Measurements from ENCODE around the gene EBF4.
A peak's percentile ranks its signal among the peaks of the same experiment; 100 is the strongest.

The EBF4 gene
- 5.6 to 8.7 reads per million in 2 donors for total RNA-seq

GRCh38 chr20:2692036-2692885, at the start of gene EBF4:
Gene EBF4 (plus strand): TSS chr20:2692780. CDS start chr20:2693646, 866 bp downstream.
- peak; percentile 34 for DNase-seq

- DNase-seq, result no peak
Observed at GRCh38 chr20:2643708-2644107, 48.9 kb upstream of the EBF4 start.

DNA sequence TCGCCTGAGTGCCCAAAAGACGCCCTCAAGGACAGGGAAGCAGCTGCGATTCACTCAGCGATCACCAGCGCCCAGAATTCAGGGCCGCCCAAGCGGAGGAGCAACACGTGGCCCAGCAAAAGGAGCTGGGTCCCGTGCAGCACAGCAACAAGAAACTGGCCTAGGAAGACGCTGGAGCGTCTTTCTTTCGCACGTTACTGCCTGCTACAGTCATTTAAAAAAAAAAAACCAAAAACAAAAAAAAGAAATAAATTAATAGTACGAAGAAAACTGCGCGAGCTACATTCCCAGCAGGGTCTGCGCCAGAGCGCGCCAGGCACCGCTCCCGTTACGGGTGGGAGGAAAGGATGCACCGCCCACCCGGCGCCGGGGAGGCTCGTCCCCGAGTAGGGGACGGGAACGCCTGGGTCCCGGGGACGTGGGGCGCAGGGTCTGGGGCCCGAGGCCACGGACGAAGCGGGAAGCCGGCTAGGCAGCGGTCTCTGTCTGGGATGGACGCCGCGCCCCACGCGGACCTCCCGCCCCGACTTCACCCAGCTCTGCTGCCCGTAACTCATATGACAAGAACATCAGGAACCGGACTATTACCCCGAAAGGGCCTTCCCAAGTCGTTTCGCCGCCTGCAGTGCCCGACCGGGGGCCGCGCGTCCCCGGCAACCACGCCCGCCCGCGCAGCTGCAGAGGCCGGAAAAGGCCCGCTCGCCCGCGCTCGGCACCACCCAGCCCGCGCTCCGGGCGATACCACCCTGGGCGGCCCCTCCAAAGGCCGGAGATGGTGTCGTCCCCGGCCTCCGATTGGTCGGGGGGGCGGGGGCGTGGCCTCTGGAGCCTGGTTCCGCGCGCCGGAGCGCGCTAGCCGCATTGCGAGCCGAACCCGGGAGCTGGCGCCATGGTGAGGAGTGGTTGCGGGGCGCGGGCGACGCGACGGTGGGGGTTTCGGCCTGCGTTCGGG, 40.5 kb upstream of the EBF4 start, which contains the start of gene NOP56:
TSS of gene NOP56 (plus strand) at position 861 of the 952 bp plus-strand sequence. CDS start at position 890, 29 bp downstream.
- DNase-seq, result peak; percentile 94

- no peak for DNase-seq
Observed at GRCh38 chr20:2652724-2653555, 39.6 kb upstream of the EBF4 start.

GRCh38 chr20:2653556-2654383, 38.8 kb upstream of the EBF4 start:
- no peak for DNase-seq

DNA sequence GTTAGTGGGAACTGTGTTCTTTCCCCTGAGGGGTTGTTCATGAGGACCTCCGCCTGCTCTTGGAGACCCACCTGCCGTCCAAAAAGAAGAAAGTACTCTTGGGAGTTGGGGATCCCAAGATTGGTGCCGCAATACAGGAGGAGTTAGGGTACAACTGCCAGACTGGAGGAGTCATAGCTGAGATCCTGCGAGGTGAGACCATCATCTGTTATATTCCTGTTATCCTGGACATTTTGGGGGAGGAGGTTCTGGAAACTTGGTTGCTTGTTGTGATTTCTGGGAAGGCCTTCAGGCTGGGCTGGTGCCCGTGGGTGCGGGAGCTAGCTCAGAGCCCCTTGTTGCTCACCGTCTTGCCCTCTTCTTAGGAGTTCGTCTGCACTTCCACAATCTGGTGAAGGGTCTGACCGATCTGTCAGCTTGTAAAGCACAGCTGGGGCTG, 38.2 kb upstream of the EBF4 start:
- no peak for DNase-seq

DNA sequence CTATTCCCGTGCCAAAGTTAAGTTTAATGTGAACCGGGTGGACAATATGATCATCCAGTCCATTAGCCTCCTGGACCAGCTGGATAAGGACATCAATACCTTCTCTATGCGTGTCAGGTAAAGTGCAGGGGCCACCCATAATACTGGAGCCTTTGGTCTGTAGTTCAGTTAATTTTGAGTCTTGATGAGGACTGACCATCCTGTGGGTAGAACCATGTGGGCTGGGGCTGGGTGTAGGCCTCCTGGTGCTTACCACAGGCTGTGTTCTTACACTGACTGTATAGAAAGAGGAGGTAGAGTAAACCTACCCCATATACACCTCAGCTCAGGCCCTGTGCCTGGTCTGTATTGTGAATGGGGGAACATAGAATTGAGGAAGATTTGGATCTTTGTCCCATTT, 37.7 kb upstream of the EBF4 start:
- no peak for DNase-seq

DNA sequence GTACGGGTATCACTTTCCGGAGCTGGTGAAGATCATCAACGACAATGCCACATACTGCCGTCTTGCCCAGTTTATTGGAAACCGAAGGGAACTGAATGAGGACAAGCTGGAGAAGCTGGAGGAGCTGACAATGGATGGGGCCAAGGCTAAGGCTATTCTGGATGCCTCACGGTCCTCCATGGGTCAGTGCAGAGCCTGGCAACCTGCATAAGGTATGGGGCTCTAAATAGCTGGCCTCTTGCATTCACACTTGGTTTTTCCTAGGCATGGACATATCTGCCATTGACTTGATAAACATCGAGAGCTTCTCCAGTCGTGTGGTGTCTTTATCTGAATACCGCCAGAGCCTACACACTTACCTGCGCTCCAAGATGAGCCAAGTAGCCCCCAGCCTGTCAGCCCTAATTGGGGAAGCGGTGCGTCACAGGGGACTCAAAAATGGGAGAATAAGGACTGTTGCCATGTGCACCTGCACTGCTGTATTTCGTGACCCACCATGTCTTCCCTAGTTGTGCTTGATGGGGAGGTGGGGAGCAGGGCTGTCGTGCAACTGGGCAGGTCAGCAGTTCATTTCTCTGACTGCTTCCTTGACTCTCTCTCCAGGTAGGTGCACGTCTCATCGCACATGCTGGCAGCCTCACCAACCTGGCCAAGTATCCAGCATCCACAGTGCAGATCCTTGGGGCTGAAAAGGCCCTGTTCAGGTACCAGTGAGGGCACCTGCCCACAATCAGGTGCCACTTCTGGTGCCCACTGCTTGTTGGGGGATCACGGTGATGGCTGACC, 37.1 kb upstream of the EBF4 start:
- no peak for DNase-seq

DNA sequence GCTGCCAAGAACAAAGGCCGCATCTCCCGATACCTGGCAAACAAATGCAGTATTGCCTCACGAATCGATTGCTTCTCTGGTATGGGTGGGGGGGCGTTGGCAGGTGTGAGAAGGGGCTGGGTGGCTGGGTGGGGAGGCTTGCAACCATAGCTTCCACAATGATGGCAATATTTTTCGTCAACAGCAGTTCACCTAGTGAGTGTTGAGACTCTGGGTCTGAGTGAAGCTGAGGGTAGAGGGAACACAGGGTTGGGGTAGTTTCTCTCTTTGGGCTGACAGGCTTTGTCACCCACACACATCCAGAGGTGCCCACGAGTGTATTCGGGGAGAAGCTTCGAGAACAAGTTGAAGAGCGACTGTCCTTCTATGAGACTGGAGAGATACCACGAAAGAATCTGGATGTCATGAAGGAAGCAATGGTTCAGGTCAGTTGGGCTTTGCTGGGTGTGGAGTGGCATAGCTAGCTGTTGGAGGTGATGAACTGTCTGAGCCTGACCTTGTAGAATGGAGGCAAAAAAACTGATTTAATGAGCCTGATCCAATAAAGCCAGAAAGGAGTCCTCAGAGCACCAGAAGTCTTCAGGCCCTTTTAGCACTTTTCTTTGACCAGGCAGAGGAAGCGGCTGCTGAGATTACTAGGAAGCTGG, 36.0 kb upstream of the EBF4 start:
- DNase-seq, result no peak

GRCh38 chr20:2657241-2657640, 35.3 kb upstream of the EBF4 start:
- DNase-seq, result no peak

DNA sequence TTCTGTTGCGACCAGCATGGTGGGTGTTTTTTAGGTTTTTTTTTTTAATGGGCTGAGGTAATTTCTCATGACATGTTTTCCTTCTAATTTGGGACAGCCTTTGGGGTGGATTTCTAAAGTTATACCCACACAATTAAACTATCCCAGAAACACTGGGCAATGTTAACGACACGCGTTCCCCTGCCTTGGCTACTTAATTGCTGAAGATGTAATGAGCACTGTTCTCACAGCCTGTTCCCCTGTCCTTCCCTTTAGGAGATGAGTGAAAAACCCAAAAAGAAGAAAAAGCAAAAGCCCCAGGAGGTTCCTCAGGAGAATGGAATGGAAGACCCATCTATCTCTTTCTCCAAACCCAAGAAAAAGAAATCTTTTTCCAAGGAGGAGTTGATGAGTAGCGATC, 34.9 kb upstream of the EBF4 start:
- DNase-seq, result no peak

DNA sequence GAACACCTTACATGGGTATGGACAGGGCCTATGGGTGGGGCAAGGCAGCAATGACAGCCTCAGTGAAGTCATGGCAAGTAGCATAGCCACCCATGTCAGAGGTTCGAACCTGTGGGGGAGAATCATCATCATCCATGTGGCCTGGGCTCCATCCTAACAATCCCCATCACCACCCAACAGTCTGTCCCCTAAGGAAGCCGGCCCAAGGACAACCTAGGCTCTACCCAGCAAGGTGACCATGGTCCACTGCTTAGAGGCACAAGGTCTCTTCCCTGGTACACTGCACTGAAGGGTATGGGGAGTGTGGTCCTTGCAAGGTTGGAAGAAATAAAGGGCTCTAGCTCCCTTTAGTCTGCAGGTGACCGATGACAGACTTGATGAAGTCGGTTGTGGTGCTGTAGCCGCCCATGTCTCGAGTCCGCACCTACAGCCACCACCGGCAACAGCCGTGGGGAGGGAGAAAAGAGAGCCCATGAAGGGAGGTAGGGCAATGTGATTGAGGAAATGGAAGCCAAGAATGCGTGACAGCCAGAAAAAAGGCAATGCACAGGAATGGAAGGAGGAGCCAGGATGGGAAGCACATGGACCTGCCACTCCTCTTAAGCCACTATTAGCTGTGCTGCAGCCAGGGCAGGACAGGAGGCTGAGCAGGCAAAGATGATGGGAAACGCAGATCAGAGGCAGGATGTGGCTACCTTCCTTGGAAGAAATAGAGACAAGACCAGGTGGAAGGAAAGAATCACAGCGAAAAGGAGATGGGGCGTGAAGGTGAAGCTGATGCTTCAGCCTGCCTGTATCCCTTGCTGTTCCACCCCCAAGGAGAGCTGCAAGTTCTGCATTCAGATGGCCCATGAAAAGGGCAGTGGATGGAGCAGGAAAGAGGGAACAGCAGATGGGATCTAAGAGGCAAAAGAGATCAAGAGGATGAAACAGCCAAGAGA, 33.9 kb upstream of the EBF4 start:
- no peak for DNase-seq

- DNase-seq, result no peak
Observed at GRCh38 chr20:2659547-2659946, 33.0 kb upstream of the EBF4 start.

DNA sequence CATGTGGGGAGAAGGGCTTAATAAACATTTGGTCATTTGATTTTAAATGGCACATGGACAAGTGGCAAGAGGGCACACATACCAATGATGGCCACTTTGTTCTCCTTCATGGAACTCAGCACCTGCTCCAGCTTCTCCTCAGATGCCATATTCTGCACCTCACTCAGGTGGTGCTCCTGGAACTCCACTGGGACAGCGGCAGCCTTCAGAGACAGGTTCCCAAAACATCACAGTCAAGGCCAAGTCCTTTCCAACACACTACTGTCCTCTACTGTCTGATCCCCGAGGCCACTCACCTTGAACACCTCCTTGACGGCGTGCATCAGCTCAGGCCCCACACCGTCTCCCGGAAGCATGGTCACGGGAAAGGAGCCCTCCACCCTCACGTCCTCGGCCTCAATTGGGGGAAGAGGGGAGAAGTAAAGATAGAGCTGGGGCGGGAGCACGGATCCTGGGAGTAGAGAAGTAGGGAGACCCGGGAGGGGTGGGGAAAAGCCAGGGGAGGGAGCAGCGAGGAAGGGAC, 29.2 kb upstream of the EBF4 start:
- no peak for DNase-seq

DNA sequence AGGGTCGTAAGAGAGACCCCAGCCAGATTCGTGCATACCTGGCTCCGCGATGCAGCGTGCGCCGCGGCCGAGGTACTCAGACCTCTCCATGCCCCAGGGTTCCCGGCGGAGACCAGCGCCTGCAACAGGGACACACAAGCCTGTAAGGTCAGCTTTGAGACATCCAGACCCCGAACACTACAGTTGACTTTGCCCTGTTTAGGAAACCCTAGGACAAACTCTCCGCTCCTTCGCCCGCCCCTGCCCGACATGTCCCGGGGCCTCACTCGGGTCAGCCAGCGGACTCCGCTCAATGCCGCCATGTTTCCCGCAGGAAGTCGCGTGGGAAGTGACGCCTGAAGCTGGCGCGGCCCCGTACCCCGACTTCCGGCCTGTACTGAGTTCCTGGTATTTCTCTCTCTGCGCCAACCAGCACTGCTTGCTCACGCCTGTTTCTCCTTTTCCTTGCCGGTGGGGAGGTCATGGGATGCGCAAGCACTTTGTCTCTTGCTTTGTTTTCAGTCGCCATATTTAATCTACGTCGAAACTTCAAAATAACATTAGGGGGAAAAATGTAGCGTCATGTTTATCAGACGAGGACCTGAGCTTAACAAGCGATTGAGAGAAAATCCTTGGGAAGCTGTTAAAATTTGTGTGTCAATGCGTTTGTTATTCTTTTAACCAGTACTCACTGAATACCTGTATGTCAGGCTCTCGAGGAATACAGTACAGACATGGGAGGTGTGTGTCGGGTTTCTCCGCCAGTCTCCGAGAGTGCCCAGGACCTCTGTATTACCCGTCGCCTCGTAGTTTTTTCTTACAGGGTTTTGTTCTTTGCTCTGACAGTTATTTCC, 28.5 kb upstream of the EBF4 start, which contains the start of gene IDH3B:
TSS of gene IDH3B (minus strand) at position 330 of the 833 bp plus-strand sequence. CDS start at position 302, 28 bp downstream.
- peak; percentile 82 for DNase-seq

DNA sequence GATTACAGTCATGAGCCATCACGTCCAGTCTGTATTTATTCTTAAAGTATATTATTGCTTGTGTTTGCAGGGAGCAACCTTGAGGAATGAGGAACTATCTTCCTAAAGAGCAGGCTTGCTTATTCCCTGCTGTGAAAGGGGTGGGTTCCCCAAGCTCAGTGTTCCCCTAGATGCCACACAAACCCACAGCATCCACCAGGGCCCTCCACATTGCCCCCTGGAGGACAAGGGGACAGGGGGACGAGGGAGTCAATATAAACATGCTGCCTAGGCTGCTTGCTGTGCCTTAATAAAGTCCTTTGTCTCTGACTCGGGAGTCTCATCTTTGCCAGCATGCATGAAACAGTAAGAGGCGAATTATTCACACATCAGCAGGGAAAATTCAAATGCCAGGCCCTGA, 20.6 kb upstream of the EBF4 start:
- DNase-seq, result no peak

- no peak for DNase-seq
Observed at GRCh38 chr20:2672446-2672845, 20.1 kb upstream of the EBF4 start.

GRCh38 chr20:2673453-2673852, 19.1 kb upstream of the EBF4 start:
- no peak for DNase-seq

Data from activated gamma-delta T cell (primary cell).